Heart left ventricle (tissue), 16 donors: Measurements from ENCODE around the gene TMTC2. TPM values are rescaled to one million over a fixed set of nuclear protein-coding genes. Genes with fewer than 3 reads are reported as not detected.

Experiments
- ATAC-seq, 4 donors: fragments of 200-7000 bp; cut with Tn5 transposase; one replicate each; pipeline ENCODE4 v1.9.1; 2020 to 2022; ENCODE audit warnings: moderate library complexity in 4 of 4, mild to moderate bottlenecking in 3 of 4, moderate number of reproducible peaks in 1 of 4
- DNase-seq, 5 donors: peaks; one replicate each; pipeline ENCODE4 v3.0.0-alpha.2; 2020
- H3K27ac ChIP-seq, 12 donors: fragments of 200-600 bp; sonication (generic) in 4 of 12; one replicate each; pipeline versions ENCODE4 v1.5.0 to v1.8.0; 2016 to 2022; ENCODE audit warnings: mild to moderate bottlenecking in 2 of 12
- H3K27me3 ChIP-seq, 9 donors: fragments of 200-600 bp; sonication (generic) in 2 of 9; one replicate each; pipeline versions ENCODE4 v1.5.1 to v1.8.0; 2016 to 2022; ENCODE audit warnings: mild to moderate bottlenecking in 3 of 9
- H3K36me3 ChIP-seq, 9 donors: fragments of 200-600 bp; sonication (generic) in 2 of 9; one replicate each; pipeline versions ENCODE4 v1.5.0 to v1.8.0; 2018 to 2022; ENCODE audit warnings: mild to moderate bottlenecking in 2 of 9
- H3K4me1 ChIP-seq, 12 donors: fragments of 200-600 bp; sonication (generic) in 4 of 12; one replicate each; pipeline versions ENCODE4 v1.5.0 to v1.8.0; 2016 to 2022; ENCODE audit warnings: mild to moderate bottlenecking in 3 of 12
- H3K4me3 ChIP-seq, 12 donors: fragments of 200-600 bp; sonication (generic) in 4 of 12; one replicate each; pipeline versions ENCODE4 v1.5.0 to v1.8.0; 2017 to 2022; ENCODE audit warnings: mild to moderate bottlenecking in 9 of 12, moderate library complexity in 4 of 12
- H3K9me3 ChIP-seq, 12 donors: fragments of 200-600 bp; sonication (generic) in 4 of 12; one replicate each; pipeline versions ENCODE4 v1.5.0 to v1.8.0; 2016 to 2022; ENCODE audit warnings: mild to moderate bottlenecking in 1 of 12
- CTCF ChIP-seq, 12 donors: fragments of 200-600 bp; sonication (generic) in 4 of 12; IDR thresholded peaks; one replicate each; pipeline versions ENCODE4 v1.5.0 to v1.8.0; 2018 to 2022; ENCODE audit warnings: antibody characterized with exemption in 12 of 12, mild to moderate bottlenecking in 5 of 12
- POLR2A ChIP-seq, 2 donors: fragments of 450-650 bp; IDR thresholded peaks; one replicate each; pipeline ENCODE4 v1.6.1; 2017; ENCODE audit warnings: antibody characterized with exemption in 2 of 2, mild to moderate bottlenecking in 2 of 2, moderate library complexity in 2 of 2
- WGBS, 4 donors: extraction: QIAGEN DNeasy Blood & Tissue Kit in 2 of 4; methylation state at CpG; one replicate each; pipeline versions ENCODE4 v1.1.5 to v1.1.7; 2013 to 2018; 5-methylcytosine and 5-hydroxymethylcytosine counted together
- intact Hi-C, 10 donors: fragments of 100-400 bp; cut with DNase I; formaldehyde crosslinking; loops; one replicate each; pipeline versions ENCODE4 v1.11.1 to v1.14.2; 2022
- polyA plus RNA-seq, 2 donors: library from polyadenylated mRNA; stranded (reverse); fragments of 200-250 nt; gene quantifications; one replicate each; pipeline ENCODE4 v1.2.3, GENCODE V29; 2013
- total RNA-seq, 9 donors: library from RNA; depleted of rRNA in 2 of 9; stranded (reverse); fragments of >200 nt in 2 of 9; fragmentation: NEBNext Ultra II Directional in 3 of 9; extraction: Animal tissue kit (Norgen Biotek cat#: 25700) in 3 of 9; gene quantifications; one replicate each; pipeline versions ENCODE4 v1.1.0 to v1.2.4, GENCODE V29; 2016 to 2023
- donor health status: ischemic (EF 13 %, LVEDD 7.1; RV severe dilation, severe dysfunction).
- donor health status: healthy with polysubstance abuse.
- donor health status: DM: no; HTN: yes; CAD: no.
- donor health status: DM: no; HTN: no; CAD: no.
- donor health status: ischemic (EF 25% LVEDD 6.9; RV normal size, moderate dysfunction).
- donor health status: ischemic (EF 25% LVEDD 5.7; RV mildly dilated, moderate dysfunction).
- donor health status: healthy.
- donor health status: DM: yes; HTN: yes; CAD: no.
- donor health status: ischemic (EF 35%, LVEDD 5.7; RV mildly dilated, moderate dysfunction).
- donor health status: nonischemic (EF 11% LVEDD 7.7; RV severe dilation, severe dysfunction).
- donor health status: DM: yes; HTN: yes; CAD: no.
- donor health status: PGD.
- donor health status: ischemic (EF 29% LVEDD 5.4; RV normal size, mild dysfunction).
- donor health status: nonischemic (EF 23%, LVEDD 6.1; RV moderate dilation, normal function).

Gene TMTC2
- total and polyA plus RNA-seq, 11 donors = 1.1 to 5.7 (median 3.3) TPM

DNA sequence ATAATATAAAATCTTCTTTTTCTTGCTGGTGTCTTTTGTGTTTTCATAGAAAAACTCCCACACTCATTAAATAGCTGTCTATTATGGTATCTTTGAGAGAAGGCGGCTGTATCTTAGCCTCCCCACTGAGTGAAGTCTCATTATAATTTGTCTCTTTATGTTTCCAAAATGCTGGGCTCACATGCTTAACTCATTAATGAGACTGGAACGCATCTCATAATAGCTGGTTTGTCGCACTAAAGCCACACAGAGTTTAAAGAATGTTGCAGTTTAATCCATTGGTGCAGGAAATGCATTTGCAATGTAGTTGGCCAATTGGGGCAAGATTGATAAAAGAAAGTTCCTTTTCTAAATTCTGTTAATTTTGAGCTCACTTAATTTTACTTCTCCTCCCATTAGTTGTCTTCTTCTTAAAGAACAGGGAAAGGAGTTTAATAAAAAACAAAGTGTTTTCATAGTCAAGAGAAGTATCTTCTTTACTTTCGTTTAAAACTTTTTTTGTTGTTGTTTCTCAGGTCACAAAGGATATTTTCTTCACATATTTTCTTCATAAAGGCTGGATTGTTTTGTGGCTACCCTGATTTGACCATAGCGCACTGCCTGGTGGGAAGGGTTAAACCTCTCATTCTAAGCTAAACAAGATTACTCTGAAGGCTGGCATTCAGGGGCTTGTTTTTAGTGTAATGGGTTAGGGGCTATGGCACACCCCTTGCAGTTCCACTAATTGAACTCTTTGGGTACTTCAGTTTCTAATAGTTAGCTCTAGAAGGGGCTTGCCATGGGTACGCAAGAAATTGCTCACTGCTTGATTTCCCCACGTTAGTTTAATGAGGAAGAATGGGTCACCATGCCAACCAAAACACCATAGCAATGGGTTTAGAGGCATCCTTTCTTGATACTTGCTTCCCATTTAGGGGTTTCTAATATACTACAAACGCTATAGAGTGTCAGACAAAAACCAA is 197.0 kb downstream of the TMTC2 start:
- Histone ChIP-seq H3K27ac (no peak overlapping the region), H3K4me3 (no peak overlapping the region), H3K27me3 (no peaks in the 10 kb centered on the region), H3K36me3 (no peaks in the 10 kb centered on the region), H3K9me3 (no peaks in the 10 kb centered on the region), H3K4me1 (peaks cover 0 to 9% (median 0%) of the 10 kb centered on the region in 12 donors)
- WGBS, 4 donors = 84 to 88% (median 88%) methylated on average over 8 of the region's 8 CpGs
- no peak for DNase-seq
- TF ChIP-seq POLR2A (IDR thresholded peaks at IDR 0.05) = no peak
- no peak for TF ChIP-seq CTCF (IDR thresholded peaks at IDR 0.05)
- intact Hi-C loops = no loop called here
- ATAC-seq = no peak

DNA sequence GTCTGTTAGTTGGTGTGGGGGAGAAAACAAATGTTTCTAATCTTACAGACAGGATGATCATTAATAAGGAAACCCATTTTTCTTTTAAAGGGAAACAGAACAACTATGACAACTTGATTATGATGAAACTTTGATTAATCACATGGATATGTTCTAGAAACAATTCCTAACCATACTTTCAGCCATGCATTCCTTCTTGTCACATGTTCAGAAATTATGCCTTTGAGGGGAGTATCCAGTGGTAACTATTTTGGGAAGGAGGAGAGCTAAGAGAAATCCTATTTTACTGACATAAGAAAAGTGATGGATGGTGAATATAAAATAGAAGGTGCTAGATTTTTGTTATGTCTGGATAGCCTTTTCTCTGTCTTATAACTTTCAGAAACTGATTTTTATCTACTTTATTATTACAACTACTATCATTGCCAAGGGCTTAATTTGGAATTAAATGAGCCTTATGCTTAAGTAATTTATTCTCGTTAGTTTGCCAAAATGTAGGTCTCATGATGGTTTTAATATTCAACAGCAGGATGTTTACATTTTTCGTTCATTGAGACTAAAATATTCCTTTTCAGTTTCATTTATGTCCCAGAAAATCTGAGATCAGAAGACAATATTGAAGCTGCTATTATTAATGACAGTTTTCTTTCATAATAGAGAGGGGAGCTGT is 200.1 kb downstream of the TMTC2 start:
- ATAC-seq (no peak), DNase-seq (no peak)
- Histone ChIP-seq H3K27me3 (no peaks in the 10 kb centered on the region), H3K9me3 (no peaks in the 10 kb centered on the region), H3K27ac (no peak overlapping the region), H3K36me3 (no peaks in the 10 kb centered on the region), H3K4me1 (no peaks in the 10 kb centered on the region), H3K4me3 (no peak overlapping the region)
- 63 to 72% (median 67%) methylated on average over 2 of the region's 2 CpGs for WGBS, 4 donors
- intact Hi-C loops = no loop called here
- TF ChIP-seq POLR2A (IDR thresholded peaks at IDR 0.05) (no peak), CTCF (IDR thresholded peaks at IDR 0.05) (no peak)

- peaks cover 0 to 11% (median 0%) of the 10 kb centered on the region in 12 donors for H3K4me1 ChIP-seq
- intact Hi-C loops = no loop called here
- H3K27me3 ChIP-seq = no peaks in the 10 kb centered on the region
- WGBS, 4 donors = 41 to 47% (median 44%) methylated on average over 5 of the region's 5 CpGs
- ATAC-seq = no peak
- no peaks in the 10 kb centered on the region for H3K36me3 ChIP-seq
- DNase-seq = no peak
- no peaks in the 10 kb centered on the region for H3K9me3 ChIP-seq
- TF ChIP-seq CTCF (IDR thresholded peaks at IDR 0.05) (no peak), POLR2A (IDR thresholded peaks at IDR 0.05) (no peak)
- H3K27ac ChIP-seq = no peak overlapping the region
- H3K4me3 ChIP-seq = no peak overlapping the region
Measured at GRCh38 chr12:82893896-82894295, 207.2 kb downstream of the TMTC2 start.

DNA sequence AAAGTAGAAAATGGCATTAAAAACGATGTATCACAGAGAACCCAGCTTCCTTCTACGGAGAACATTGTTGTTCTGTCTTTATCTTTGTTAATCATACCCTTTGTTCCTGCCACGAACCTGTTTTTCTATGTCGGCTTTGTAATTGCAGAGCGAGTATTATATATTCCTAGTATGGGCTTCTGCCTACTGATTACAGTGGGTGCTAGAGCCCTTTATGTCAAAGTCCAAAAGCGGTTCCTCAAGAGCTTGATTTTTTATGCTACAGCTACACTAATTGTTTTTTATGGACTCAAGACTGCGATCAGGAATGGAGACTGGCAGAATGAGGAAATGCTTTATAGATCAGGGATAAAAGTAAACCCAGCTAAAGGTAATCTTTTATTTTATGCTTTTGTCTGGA is 209.6 kb downstream of the TMTC2 start:
- WGBS, 4 donors = 88 to 95% (median 91%) methylated on average over 7 of the region's 7 CpGs
- ATAC-seq (no peak), DNase-seq (no peak)
- intact Hi-C loops = no loop called here
- TF ChIP-seq POLR2A (IDR thresholded peaks at IDR 0.05) (no peak), CTCF (IDR thresholded peaks at IDR 0.05) (no peak)
- H3K4me1 ChIP-seq = peaks cover 0 to 11% (median 0%) of the 10 kb centered on the region in 12 donors
- no peak overlapping the region for H3K27ac ChIP-seq
- H3K27me3 ChIP-seq = no peaks in the 10 kb centered on the region
- no peaks in the 10 kb centered on the region for H3K36me3 ChIP-seq
- no peak overlapping the region for H3K4me3 ChIP-seq
- H3K9me3 ChIP-seq = no peaks in the 10 kb centered on the region
